Activated T-cell treated with anti-CD3 and anti-CD28 coated beads, Interleukin-2, amount 50 U/mL, for 24 hours (primary cell): ENCODE data around the gene PLXNB1.
"Not testable (repeated sequence)": the region's sequence is repeated elsewhere in the genome, so short reads cannot be mapped to it uniquely, and the experiment has no call there.

Source experiments
- DNase-seq: peaks from one replicate; pipeline ENCODE4 v3.0.0-alpha.2; 2020
- H3K27ac Mint-ChIP-seq: 2 replicates; pipeline ENCODE4 v1.8.0; 2020; ENCODE audit warnings: mild to moderate bottlenecking, mixed read lengths
- H3K27me3 Mint-ChIP-seq: 2 replicates; pipeline ENCODE4 v1.8.0; 2020; ENCODE audit warnings: mixed read lengths
- H3K36me3 Mint-ChIP-seq: 2 replicates; pipeline ENCODE4 v1.8.0; 2020; ENCODE audit warnings: low read depth, mixed read lengths
- H3K4me1 Mint-ChIP-seq: 2 replicates; pipeline ENCODE4 v1.8.0; 2020; ENCODE audit warnings: low read depth, mixed read lengths
- H3K4me3 Mint-ChIP-seq: 2 replicates; pipeline ENCODE4 v1.8.0; 2020; ENCODE audit warnings: mild to moderate bottlenecking, moderate library complexity, mixed read lengths
- H3K9me3 Mint-ChIP-seq: 2 replicates; pipeline ENCODE4 v1.8.0; 2020; ENCODE audit warnings: mixed read lengths

PLXNB1 gene

GRCh38 chr3:48429960-48430707, at the start of gene PLXNB1:
Gene PLXNB1 (minus strand): TSS chr3:48430086. CDS start chr3:48424611, 5,475 bp downstream.
- DNase-seq: no peak
- no peaks in the 10 kb centered on the region for H3K9me3 Mint-ChIP-seq
- H3K4me1 Mint-ChIP-seq: peaks cover 16% of the 10 kb centered on the region
- peak within 1 kb of the TSS; percentile 72 for H3K4me3 Mint-ChIP-seq
- H3K36me3 Mint-ChIP-seq: peaks cover 44% of the 10 kb centered on the region
- H3K27ac Mint-ChIP-seq: peak within 1 kb of the TSS; percentile 71
- H3K27me3 Mint-ChIP-seq: peaks cover 6% of the 10 kb centered on the region

- DNase-seq: peak; percentile 68
- Mint-ChIP-seq H3K36me3 (no peaks in the 10 kb centered on the region), H3K9me3 (no peaks in the 10 kb centered on the region), H3K27ac (peak overlapping the region; percentile 93), H3K4me1 (peaks cover 37% of the 10 kb centered on the region), H3K27me3 (no peaks in the 10 kb centered on the region), H3K4me3 (peak overlapping the region; percentile 68)
Observed at GRCh38 chr3:48478626-48479555, 49.0 kb upstream of the PLXNB1 start.

GRCh38 chr3:48477959-48478520, 48.2 kb upstream of the PLXNB1 start:
- Mint-ChIP-seq H3K4me1 (peaks cover 45% of the 10 kb centered on the region), H3K27me3 (no peaks in the 10 kb centered on the region), H3K9me3 (no peaks in the 10 kb centered on the region), H3K27ac (peak overlapping the region; percentile 93), H3K4me3 (peak overlapping the region; percentile 68), H3K36me3 (no peaks in the 10 kb centered on the region)
- no peak for DNase-seq

GRCh38 chr3:48476426-48477053, 46.7 kb upstream of the PLXNB1 start:
- H3K9me3 Mint-ChIP-seq: no peaks in the 10 kb centered on the region
- no peak overlapping the region for H3K4me3 Mint-ChIP-seq
- no peak for DNase-seq
- H3K27me3 Mint-ChIP-seq: no peaks in the 10 kb centered on the region
- peaks cover 5% of the 10 kb centered on the region for H3K36me3 Mint-ChIP-seq
- peaks cover 49% of the 10 kb centered on the region for H3K4me1 Mint-ChIP-seq
- H3K27ac Mint-ChIP-seq: no peak overlapping the region

GRCh38 chr3:48475188-48475587, 45.3 kb upstream of the PLXNB1 start:
- Mint-ChIP-seq H3K36me3 (peaks cover 7% of the 10 kb centered on the region), H3K9me3 (no peaks in the 10 kb centered on the region), H3K4me3 (no peak overlapping the region), H3K27ac (peak overlapping the region; percentile 64), H3K4me1 (peaks cover 57% of the 10 kb centered on the region), H3K27me3 (no peaks in the 10 kb centered on the region)
- DNase-seq: no peak

GRCh38 chr3:48474619-48475018, 44.7 kb upstream of the PLXNB1 start:
- no peak overlapping the region for H3K4me3 Mint-ChIP-seq
- no peaks in the 10 kb centered on the region for H3K27me3 Mint-ChIP-seq

GRCh38 chr3:48474031-48474430, 44.1 kb upstream of the PLXNB1 start:
- H3K4me3 Mint-ChIP-seq, H3K27ac Mint-ChIP-seq, H3K27me3 Mint-ChIP-seq, H3K9me3 Mint-ChIP-seq, DNase-seq: not testable (repeated sequence)
- H3K4me1 Mint-ChIP-seq: peaks cover 60% of the 10 kb centered on the region
- H3K36me3 Mint-ChIP-seq: peaks cover 18% of the 10 kb centered on the region

More at GRCh38 chr3:48474619-48475018, 44.7 kb upstream of the PLXNB1 start:
- no peak for DNase-seq
- H3K27ac Mint-ChIP-seq: peak overlapping the region; percentile 7
- H3K4me1 Mint-ChIP-seq: peaks cover 59% of the 10 kb centered on the region
- no peaks in the 10 kb centered on the region for H3K9me3 Mint-ChIP-seq
- H3K36me3 Mint-ChIP-seq: peaks cover 12% of the 10 kb centered on the region

- peaks cover 22% of the 10 kb centered on the region for H3K36me3 Mint-ChIP-seq
Observed at GRCh38 chr3:48473617-48473952, 43.7 kb upstream of the PLXNB1 start.

GRCh38 chr3:48472923-48473616, 43.2 kb upstream of the PLXNB1 start:
- Mint-ChIP-seq H3K27ac (peak overlapping the region; percentile 99), H3K4me3 (peak overlapping the region; percentile 86), H3K27me3 (no peaks in the 10 kb centered on the region), H3K36me3 (peaks cover 27% of the 10 kb centered on the region), H3K9me3 (no peaks in the 10 kb centered on the region), H3K4me1 (peaks cover 60% of the 10 kb centered on the region)
- DNase-seq: peak; percentile 94

More at GRCh38 chr3:48473617-48473952, 43.7 kb upstream of the PLXNB1 start:
- Mint-ChIP-seq H3K9me3 (no peaks in the 10 kb centered on the region), H3K27ac (peak overlapping the region; percentile 99), H3K4me3 (peak overlapping the region; percentile 86), H3K4me1 (peaks cover 60% of the 10 kb centered on the region), H3K27me3 (no peaks in the 10 kb centered on the region)
- DNase-seq: no peak

GRCh38 chr3:48472673-48472922, 42.7 kb upstream of the PLXNB1 start:
- Mint-ChIP-seq H3K36me3 (peaks cover 32% of the 10 kb centered on the region), H3K27me3 (no peaks in the 10 kb centered on the region), H3K9me3 (no peaks in the 10 kb centered on the region), H3K4me3 (peak overlapping the region; percentile 86), H3K4me1 (peaks cover 60% of the 10 kb centered on the region), H3K27ac (peak overlapping the region; percentile 99)
- DNase-seq: no peak

GRCh38 chr3:48470286-48470685, 40.4 kb upstream of the PLXNB1 start:
- H3K36me3 Mint-ChIP-seq: peaks cover 55% of the 10 kb centered on the region
- no peaks in the 10 kb centered on the region for H3K27me3 Mint-ChIP-seq
- H3K9me3 Mint-ChIP-seq: no peaks in the 10 kb centered on the region
- H3K4me3 Mint-ChIP-seq: peak overlapping the region; percentile 7
- H3K27ac Mint-ChIP-seq: peak overlapping the region; percentile 99
- peaks cover 68% of the 10 kb centered on the region for H3K4me1 Mint-ChIP-seq
- DNase-seq: no peak

GRCh38 chr3:48469046-48469915, 39.4 kb upstream of the PLXNB1 start:
- peak overlapping the region; percentile 7 for H3K4me3 Mint-ChIP-seq
- no peaks in the 10 kb centered on the region for H3K9me3 Mint-ChIP-seq

GRCh38 chr3:48468329-48468731, 38.4 kb upstream of the PLXNB1 start:
- Mint-ChIP-seq H3K36me3 (peaks cover 68% of the 10 kb centered on the region), H3K27me3 (no peaks in the 10 kb centered on the region), H3K27ac (peak overlapping the region; percentile 99), H3K4me3 (peak overlapping the region; percentile 96), H3K9me3 (no peaks in the 10 kb centered on the region), H3K4me1 (peaks cover 62% of the 10 kb centered on the region)
- no peak for DNase-seq

More at GRCh38 chr3:48469046-48469915, 39.4 kb upstream of the PLXNB1 start:
- Mint-ChIP-seq H3K27ac (peak overlapping the region; percentile 99), H3K4me1 (peaks cover 67% of the 10 kb centered on the region), H3K27me3 (no peaks in the 10 kb centered on the region), H3K36me3 (peaks cover 63% of the 10 kb centered on the region)
- DNase-seq: no peak
